Measurements from ENCODE around the gene SPTSSB.

SPTSSB gene

DNA sequence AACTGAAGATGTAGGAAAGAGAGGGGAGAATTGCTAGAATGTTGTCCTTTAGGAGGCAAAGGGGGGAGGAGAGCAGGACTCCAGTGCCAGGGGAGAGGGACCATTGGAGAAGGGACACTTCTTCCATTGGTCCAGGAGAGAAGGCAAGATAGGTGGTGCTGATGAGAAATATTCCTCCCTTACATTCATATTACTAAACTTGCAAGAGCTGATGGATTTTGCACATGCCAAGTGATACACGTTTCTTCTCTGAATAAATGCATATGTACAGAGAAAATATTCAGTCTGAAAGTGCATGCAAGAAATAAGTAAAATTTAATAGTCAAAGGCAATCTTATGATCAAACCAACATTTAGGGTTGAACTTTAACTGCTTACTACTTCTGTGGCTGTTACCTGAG is 21.5 kb upstream of the SPTSSB start:
- no peak for DNase-seq (ENCODE audit: low read depth in 3 of 3, low spot score in 1 of 3)

GRCh38 chr3:161390200-161390599 is 18.9 kb upstream of the SPTSSB start:
- no peak for DNase-seq (ENCODE audit: low read depth in 3 of 3, low spot score in 1 of 3)

- DNase-seq (ENCODE audit: low read depth in 3 of 3, low spot score in 1 of 3) = no peak
These were observed 18.2 kb upstream of the SPTSSB start for GRCh38 chr3:161389445-161390035.

GRCh38 chr3:161388855-161389254 is 17.5 kb upstream of the SPTSSB start:
- no peak for DNase-seq (ENCODE audit: low read depth in 3 of 3, low spot score in 1 of 3)

- no peak for DNase-seq (ENCODE audit: low read depth in 3 of 3, low spot score in 1 of 3)
These were observed 15.9 kb upstream of the SPTSSB start for GRCh38 chr3:161386991-161387770.

DNA sequence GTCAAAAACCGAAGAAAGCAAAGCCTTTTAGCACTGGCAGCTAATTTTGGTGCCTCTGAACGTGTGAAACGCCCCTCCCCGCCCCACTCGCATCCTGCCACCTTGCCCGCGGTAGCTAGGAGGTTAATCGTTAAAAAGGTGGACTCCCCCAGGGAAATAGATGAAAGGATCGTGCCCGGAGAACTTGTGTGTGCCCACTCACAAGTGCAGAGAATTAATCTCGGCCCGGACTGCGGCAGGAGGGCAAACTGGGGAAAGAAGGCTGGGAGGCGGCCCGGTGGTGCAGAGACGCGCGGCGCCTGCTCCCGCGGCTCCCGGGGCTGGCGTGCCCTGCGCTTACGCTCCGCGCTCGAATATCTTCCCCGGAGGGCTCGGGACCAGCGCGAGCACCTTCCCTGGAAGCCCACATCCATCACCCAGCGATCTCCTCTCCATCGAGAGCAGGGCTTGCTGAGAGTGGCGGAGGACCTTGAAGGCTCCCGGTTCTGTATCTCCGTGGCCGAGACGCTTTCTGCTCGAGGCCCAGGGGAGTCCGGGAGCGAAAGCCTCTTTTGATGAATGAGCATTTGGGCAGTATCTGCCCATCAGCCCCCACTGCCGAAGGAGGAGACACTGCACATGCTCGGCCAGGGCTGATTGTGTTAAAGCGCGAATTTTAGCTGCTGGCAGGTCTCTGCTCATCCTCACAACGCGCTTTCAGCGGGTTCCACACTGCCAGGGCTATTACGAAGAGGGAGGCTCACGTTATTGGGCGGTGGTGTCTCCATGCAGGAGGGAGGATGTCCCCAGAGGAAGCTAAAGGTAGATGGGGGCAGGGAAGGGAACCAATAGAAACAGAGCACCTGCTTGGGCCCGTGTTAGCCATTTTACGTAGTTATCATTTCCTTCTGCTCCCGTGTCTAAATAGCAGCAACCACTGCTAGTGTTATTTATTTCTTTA is 1.3 kb upstream of the SPTSSB start:
- peak in 1 of 3 donors; percentile 2 for DNase-seq (ENCODE audit: low read depth in 3 of 3, low spot score in 1 of 3)

- no peak for DNase-seq (ENCODE audit: low read depth in 3 of 3, low spot score in 1 of 3)
These were observed 1.8 kb downstream of the SPTSSB start for GRCh38 chr3:161369531-161369930.

DNA sequence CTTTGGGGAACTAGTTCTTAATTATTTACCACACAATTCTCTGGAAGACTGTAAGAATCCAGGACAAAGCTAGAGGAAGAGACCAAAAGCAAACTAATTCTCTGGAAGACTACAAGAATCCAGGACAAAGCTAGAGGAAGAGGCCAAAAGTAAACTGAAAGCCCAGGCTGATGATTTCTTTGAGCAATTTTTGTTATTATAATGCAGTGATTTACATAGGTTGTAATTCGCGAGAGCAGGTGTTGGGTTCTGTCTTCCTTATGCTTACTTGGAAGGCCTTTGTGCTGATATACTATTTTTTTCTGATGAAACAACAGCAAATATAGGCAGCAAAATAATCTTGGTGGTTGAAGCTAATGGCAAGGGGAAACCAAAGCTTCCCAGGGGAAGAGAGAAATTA is 5.2 kb downstream of the SPTSSB start:
- DNase-seq (ENCODE audit: low read depth in 3 of 3, low spot score in 1 of 3) = no peak

DNA sequence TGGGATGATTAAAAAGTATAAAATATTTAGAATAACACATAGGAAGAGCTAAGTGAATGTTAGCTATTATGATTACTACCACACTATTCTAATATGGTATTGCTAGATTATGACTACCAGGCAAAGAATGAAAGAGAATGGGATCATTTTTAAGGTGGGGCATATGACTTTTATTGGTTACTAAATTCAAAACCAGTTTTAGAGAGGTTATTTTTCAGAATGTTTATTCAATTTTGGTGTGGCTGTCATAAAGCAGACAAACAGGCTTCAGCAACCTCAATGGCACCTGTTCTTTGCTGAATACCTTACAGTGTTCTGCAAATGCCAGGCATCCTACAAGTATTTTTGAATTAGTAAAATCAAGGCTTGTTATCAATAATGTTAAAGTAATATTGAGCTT is 12.8 kb downstream of the SPTSSB start:
- no peak for DNase-seq (ENCODE audit: low read depth in 3 of 3, low spot score in 1 of 3)

DNA sequence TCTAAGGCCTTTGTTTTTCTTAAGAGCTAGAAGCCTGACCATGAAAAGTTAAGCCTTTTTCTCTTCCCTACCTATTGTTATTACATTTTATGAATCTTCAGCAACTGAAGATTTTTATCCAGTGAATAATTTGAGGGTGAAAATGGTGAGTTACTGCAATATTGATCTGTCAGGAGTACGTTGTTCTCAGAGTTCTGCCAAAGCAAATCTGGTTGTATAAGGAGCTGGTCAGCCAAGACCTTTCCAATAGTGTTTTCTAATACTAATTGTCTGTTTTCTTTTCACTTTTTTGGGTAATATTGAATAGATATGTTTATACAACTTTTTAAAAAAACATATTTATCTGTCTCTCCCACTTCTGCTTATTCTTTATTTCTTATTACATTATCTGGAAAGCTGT is 15.0 kb downstream of the SPTSSB start:
- no peak for DNase-seq (ENCODE audit: low read depth in 3 of 3, low spot score in 1 of 3)

DNA sequence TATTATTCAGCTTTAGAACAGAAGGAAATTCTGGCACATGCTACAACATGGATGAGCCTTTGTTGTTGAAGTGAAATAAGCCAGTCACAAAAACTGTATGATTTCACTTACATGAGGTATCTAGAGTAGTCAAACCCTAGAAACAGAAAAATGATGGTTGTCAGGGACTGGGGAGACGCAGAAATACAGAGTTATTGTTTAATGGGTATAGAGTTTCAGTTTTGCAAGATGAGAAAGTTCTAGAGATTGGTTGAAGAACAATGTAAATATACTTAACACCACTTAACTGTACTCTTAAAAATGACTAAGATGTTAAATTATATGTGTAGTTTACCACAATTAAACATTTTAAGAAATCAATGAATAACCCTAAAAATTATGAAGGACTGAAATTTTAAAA is 15.8 kb downstream of the SPTSSB start:
- DNase-seq (ENCODE audit: low read depth in 3 of 3, low spot score in 1 of 3) = no peak

DNA sequence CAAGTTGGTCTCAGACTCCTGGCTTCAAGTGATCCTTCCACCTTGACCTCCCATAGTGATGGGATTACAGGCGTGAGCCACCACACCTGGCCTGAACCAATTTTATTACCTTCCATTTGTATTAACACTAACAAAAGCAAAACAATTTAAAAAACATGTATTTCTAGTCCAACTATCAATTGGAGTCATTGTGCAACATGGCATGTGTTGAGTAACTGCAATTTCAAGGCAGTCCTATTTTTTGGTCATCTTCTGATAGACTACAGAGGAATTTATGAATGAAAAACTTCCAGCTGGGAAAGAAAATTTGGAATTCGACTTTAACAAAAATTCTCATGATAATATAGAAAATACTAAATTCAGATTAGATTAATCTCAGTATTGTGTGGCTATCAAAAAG is 16.8 kb downstream of the SPTSSB start:
- DNase-seq (ENCODE audit: low read depth in 3 of 3, low spot score in 1 of 3) = no peak

- DNase-seq (ENCODE audit: low read depth in 3 of 3, low spot score in 1 of 3) = no peak
These were observed 20.0 kb downstream of the SPTSSB start for GRCh38 chr3:161351330-161351729.

DNA sequence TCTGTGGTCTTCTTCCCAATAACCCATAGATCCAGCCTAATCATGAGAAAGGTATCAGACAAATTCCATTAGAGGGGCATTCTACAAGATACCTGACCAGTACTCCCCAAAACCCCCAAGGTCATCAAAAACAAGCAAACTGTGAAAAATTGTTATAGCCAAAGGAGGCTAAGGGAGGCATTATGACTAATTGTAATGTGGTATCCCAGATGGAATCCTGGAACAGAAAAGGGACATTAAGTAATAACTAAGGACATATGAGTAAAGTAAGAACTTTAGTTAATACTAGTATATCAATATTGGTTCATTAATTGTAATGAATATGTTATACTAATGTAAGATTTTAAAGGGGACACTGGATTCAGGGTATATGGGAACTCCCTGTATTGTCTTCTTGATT is 20.4 kb downstream of the SPTSSB start:
- no peak for DNase-seq (ENCODE audit: low read depth in 3 of 3, low spot score in 1 of 3)

DNA sequence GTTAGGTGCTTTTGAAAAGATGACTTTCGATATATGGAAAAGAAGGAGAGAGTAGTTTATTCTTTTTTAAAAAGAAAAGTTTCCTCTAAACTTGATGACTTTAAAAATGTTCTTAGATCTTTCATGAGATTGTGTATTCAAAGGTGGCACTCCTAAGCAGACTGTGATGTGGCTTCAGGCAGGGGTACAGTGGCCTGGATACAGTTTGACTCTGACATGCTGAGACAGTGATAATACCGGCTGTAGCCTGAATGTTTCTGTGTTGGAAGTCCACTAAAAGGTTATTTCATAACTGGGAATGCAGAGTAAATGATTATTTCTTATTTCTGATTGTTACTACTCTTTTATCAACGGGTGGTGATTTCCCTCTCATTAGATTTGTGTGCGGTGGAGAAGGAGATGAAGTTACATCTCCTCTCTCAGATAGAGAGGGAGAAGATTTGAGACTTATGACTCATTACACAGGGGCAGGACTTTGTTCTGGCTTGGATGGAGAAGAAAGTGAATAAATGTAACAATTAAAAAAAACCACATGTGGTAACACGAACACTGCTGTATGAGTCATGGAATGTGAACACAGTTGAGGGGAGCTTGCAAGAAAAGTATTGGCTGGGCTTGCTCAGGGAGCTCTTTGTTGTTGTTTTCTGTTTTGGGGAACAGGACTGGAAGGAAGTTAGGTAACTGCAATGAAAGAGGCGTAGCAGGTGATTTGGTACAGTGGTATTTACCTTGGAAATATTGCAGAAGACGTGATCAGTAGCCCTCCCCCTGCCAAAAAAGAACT is 21.6 kb downstream of the SPTSSB start:
- DNase-seq (ENCODE audit: low read depth in 3 of 3, low spot score in 1 of 3) = peak in 1 of 3 donors; percentile 25

DNA sequence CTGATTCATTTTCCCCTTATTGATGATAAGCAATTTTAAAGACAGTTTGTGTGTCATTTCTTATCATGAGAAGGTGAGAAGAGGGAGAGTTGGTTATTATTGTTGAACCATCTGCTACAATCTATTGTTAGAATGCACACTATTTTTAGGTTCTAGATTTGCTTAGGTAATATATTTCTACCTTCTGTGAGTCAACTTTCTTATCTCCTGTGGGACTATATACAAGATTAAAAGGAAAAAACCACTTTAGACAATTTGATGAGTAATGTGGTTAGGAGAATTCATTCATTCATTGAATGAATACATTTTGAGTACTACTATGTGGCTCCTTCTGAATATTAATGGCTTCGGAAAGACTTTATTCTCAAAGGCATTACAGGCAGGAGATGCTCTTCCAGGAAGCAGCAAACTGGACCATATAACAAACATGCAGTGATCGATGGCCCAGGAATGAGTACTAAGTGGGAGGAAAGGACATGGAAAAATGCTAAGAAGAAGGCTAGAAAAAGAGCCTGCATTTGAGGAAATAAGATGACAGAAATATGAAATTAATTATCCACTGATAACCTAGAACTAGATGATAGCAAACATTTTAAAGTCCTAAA is 22.4 kb downstream of the SPTSSB start:
- no peak for DNase-seq (ENCODE audit: low read depth in 3 of 3, low spot score in 1 of 3)

GRCh38 chr3:161347726-161348125 is 23.6 kb downstream of the SPTSSB start:
- no peak for DNase-seq (ENCODE audit: low read depth in 3 of 3, low spot score in 1 of 3)

- no peak for DNase-seq (ENCODE audit: low read depth in 3 of 3, low spot score in 1 of 3)
These were observed 26.3 kb downstream of the SPTSSB start for GRCh38 chr3:161345023-161345422.

- DNase-seq (ENCODE audit: low read depth in 3 of 3, low spot score in 1 of 3) = no peak
These were observed 27.3 kb downstream of the SPTSSB start for GRCh38 chr3:161343986-161344385.

DNA sequence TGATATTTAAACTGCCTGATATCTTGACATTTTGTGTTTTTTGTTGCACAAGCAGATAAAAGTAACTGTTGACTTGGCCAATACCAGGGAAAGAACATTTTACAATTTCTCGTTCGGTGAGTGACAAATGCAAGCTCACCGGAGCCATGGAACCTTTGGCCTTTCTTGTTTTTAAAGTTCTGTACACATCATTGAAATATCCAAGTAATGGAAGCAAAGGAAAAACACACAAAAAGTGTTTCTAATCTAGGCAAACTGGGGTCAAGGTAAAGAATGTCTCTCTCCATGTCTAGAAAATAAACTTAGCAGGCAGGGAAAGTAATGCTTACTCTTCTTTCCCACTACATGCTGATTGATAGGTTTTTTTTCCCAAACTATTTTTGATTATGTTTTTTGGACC is 27.8 kb downstream of the SPTSSB start:
- DNase-seq (ENCODE audit: low read depth in 3 of 3, low spot score in 1 of 3) = no peak

- DNase-seq (ENCODE audit: low read depth in 3 of 3, low spot score in 1 of 3) = no peak
These were observed 28.7 kb downstream of the SPTSSB start for GRCh38 chr3:161342629-161343028.
